Spleen (tissue), 11 donors: ENCODE results near the gene PLPP1. TPM values are rescaled to one million over a fixed set of nuclear protein-coding genes. Genes with fewer than 3 reads are reported as not detected.

Experiments
- DNase-seq: peaks from one replicate; pipeline ENCODE4 v3.0.0-alpha.2; 2020
- H3K27ac ChIP-seq, 8 donors: fragments of 200-600 bp; sonication (generic) in 7 of 8; 1 replicate in 4 of 8; 2 replicates in 4 of 8; pipeline versions ENCODE4 v1.5.0 to v1.8.0; 2016 to 2021; ENCODE audit warnings: inconsistent platforms in 4 of 8, mild to moderate bottlenecking in 4 of 8, moderate library complexity in 1 of 8
- H3K27me3 ChIP-seq, 7 donors: fragments of 200-600 bp; sonication (generic) in 6 of 7; replicated peaks in 1 of 7; 1 replicate in 4 of 7; 2 replicates in 3 of 7; pipeline versions ENCODE4 v1.5.0 to v1.8.0; 2016 to 2021; ENCODE audit warnings: inconsistent platforms in 3 of 7, mild to moderate bottlenecking in 1 of 7
- H3K36me3 ChIP-seq, 6 donors: fragments of 200-600 bp; sonication (generic) in 5 of 6; 1 replicate in 4 of 6; 2 replicates in 2 of 6; pipeline versions ENCODE4 v1.5.0 to v1.8.0; 2016 to 2021; ENCODE audit warnings: inconsistent platforms in 2 of 6
- H3K4me1 ChIP-seq, 6 donors: fragments of 200-600 bp; sonication (generic) in 5 of 6; 1 replicate in 3 of 6; 2 replicates in 3 of 6; pipeline versions ENCODE4 v1.5.0 to v1.8.0; 2016 to 2021; ENCODE audit warnings: inconsistent platforms in 3 of 6
- H3K4me3 ChIP-seq, 8 donors: fragments of 200-600 bp; sonication (generic) in 7 of 8; 1 replicate in 4 of 8; 2 replicates in 4 of 8; pipeline versions ENCODE4 v1.5.0 to v1.8.0; 2016 to 2021; ENCODE audit warnings: inconsistent platforms in 4 of 8, mild to moderate bottlenecking in 4 of 8, moderate library complexity in 2 of 8
- H3K9me3 ChIP-seq, 8 donors: fragments of 200-600 bp; sonication (generic) in 7 of 8; 1 replicate in 4 of 8; 2 replicates in 4 of 8; pipeline versions ENCODE4 v1.5.0 to v1.8.0; 2016 to 2021; ENCODE audit warnings: inconsistent platforms in 4 of 8
- POLR2A ChIP-seq, 3 donors: fragments of 450-650 bp; IDR thresholded peaks; one replicate each; pipeline ENCODE4 v1.5.1; 2017; ENCODE audit warnings: antibody characterized with exemption in 3 of 3, mild to moderate bottlenecking in 1 of 3
- POLR2AphosphoS5 ChIP-seq, 3 donors: sonication (generic); formaldehyde crosslinking; IDR thresholded peaks; one replicate each; pipeline ENCODE4 v1.5.1; 2017; ENCODE audit warnings: antibody characterized with exemption in 3 of 3
- WGBS, 5 donors: extraction: QIAGEN DNeasy Blood & Tissue Kit in 3 of 5; methylation state at CpG; one replicate each; pipeline versions ENCODE4 v1.1.5 to v1.1.7; 2013 to 2018; 5-methylcytosine and 5-hydroxymethylcytosine counted together
- intact Hi-C: fragments of 100-400 bp; cut with DNase I; formaldehyde crosslinking; loops from one replicate; pipeline ENCODE4 v1.15.0; 2023; ENCODE audit warnings: low total_unique reads
- polyA plus RNA-seq, 3 donors: library from polyadenylated mRNA; stranded (reverse); fragments of 200-250 nt; gene quantifications; one replicate each; pipeline ENCODE4 v1.2.1, GENCODE V29; 2013
- total RNA-seq, 7 donors: library from RNA; depleted of rRNA in 3 of 7; stranded (reverse); fragments of >200 nt in 3 of 7; fragmentation: NEBNext Ultra II Directional in 4 of 7; extraction: Animal tissue kit (Norgen Biotek cat#: 25700) in 4 of 7; gene quantifications; one replicate each; pipeline versions ENCODE4 v1.1.0 to v1.2.1, GENCODE V29; 2016 to 2021
- TF ChIP-seq, protein P1 (sequence below), 11 experiments: fragments of 200-600 bp in 7 of 11; fragments of 450-650 bp in 4 of 11; sonication (generic) in 4 of 11; IDR thresholded peaks in 8 of 11; conservative IDR thresholded peaks in 3 of 11; 1 replicate in 7 of 11; 2 replicates in 4 of 11; pipeline versions ENCODE4 v1.4.0 to v1.8.0; 2016 to 2021; ENCODE audit warnings: antibody characterized with exemption in 11 of 11, inconsistent platforms in 4 of 11, mild to moderate bottlenecking in 1 of 11
- donor health status: healthy with polysubstance abuse.
- donor health status: DM: no; HTN: no; CAD: no; lungs with moderate emphysema.
- donor health status: DM: no; HTN: no; CAD: no.
- donor health status: Bipolar disorder and iron deficiency.
- donor health status: healthy.
- donor health status: DM: no; HTN: no; CAD: no.
- donor health status: DM: yes; HTN: yes; CAD: no.

Gene PLPP1
- total and polyA plus RNA-seq, 10 donors: 17.0 to 95.5 (median 39.2) TPM

DNA sequence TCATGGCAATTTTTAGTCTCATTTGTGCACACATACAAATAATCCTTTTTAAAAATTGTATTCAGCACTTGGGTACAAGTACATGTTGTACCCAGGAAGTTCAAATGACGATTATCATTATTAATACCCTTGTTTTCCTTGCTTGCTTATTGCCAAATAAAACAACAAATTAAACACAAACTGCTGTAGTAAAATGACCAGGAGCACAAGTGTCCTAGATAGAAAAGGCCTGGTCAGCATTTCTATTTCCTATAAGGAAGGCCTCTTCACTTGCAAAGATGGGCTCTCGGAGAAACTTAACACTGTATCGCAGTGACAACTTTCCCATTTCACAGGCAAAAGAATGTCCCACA is 34.7 kb upstream of the PLPP1 start:
- intact Hi-C loops: no loop called here
- no peaks in the 10 kb centered on the region for H3K27me3 ChIP-seq
- 74 to 85% (median 75%) methylated on average over 3 of the region's 3 CpGs for WGBS, 5 donors
- peaks cover 0 to 16% (median 0%) of the 10 kb centered on the region in 6 donors for H3K4me1 ChIP-seq
- H3K27ac ChIP-seq: peak overlapping the region in 4 of 8 donors; percentile 60 to 66 (median 64)
- H3K4me3 ChIP-seq: no peak overlapping the region
- DNase-seq: no peak
- TF ChIP-seq POLR2AphosphoS5 (IDR thresholded peaks at IDR 0.05) (no peak), POLR2A (IDR thresholded peaks at IDR 0.05) (no peak)
- TF ChIP-seq, protein P1, sequence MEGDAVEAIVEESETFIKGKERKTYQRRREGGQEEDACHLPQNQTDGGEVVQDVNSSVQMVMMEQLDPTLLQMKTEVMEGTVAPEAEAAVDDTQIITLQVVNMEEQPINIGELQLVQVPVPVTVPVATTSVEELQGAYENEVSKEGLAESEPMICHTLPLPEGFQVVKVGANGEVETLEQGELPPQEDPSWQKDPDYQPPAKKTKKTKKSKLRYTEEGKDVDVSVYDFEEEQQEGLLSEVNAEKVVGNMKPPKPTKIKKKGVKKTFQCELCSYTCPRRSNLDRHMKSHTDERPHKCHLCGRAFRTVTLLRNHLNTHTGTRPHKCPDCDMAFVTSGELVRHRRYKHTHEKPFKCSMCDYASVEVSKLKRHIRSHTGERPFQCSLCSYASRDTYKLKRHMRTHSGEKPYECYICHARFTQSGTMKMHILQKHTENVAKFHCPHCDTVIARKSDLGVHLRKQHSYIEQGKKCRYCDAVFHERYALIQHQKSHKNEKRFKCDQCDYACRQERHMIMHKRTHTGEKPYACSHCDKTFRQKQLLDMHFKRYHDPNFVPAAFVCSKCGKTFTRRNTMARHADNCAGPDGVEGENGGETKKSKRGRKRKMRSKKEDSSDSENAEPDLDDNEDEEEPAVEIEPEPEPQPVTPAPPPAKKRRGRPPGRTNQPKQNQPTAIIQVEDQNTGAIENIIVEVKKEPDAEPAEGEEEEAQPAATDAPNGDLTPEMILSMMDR (IDR thresholded peaks at IDR 0.05 in 8 of 11, conservative IDR thresholded peaks at IDR 0.05 in 3 of 11): no peak
- H3K36me3 ChIP-seq: no peaks in the 10 kb centered on the region
- H3K9me3 ChIP-seq: no peaks in the 10 kb centered on the region

GRCh38 chr5:55568654-55569512 is 34.1 kb upstream of the PLPP1 start:
- Histone ChIP-seq H3K27ac (peak overlapping the region in 5 of 8 donors; percentile 40 to 66 (median 62)), H3K4me3 (no peak overlapping the region), H3K27me3 (no peaks in the 10 kb centered on the region), H3K9me3 (no peaks in the 10 kb centered on the region), H3K36me3 (no peaks in the 10 kb centered on the region), H3K4me1 (peaks cover 0 to 16% (median 0%) of the 10 kb centered on the region in 6 donors)
- no peak for TF ChIP-seq POLR2A (IDR thresholded peaks at IDR 0.05)
- no peak for TF ChIP-seq POLR2AphosphoS5 (IDR thresholded peaks at IDR 0.05)
- TF ChIP-seq, protein P1 (IDR thresholded peaks at IDR 0.05 in 8 of 11, conservative IDR thresholded peaks at IDR 0.05 in 3 of 11): no peak
- intact Hi-C loops: no loop called here
- 78 to 93% (median 85%) methylated on average over 15 of the region's 15 CpGs for WGBS, 5 donors
- DNase-seq: no peak

GRCh38 chr5:55564721-55565120 is 30.0 kb upstream of the PLPP1 start:
- peaks cover 0 to 11% (median 0%) of the 10 kb centered on the region in 6 donors for H3K4me1 ChIP-seq
- whole genome bisulfite sequencing, 5 donors: 81 to 87% (median 84%) methylated on average over 3 of the region's 3 CpGs
- no peak overlapping the region for H3K27ac ChIP-seq
- intact Hi-C loops: no loop called here
- TF ChIP-seq POLR2A (IDR thresholded peaks at IDR 0.05) (no peak), POLR2AphosphoS5 (IDR thresholded peaks at IDR 0.05) (no peak)
- TF ChIP-seq, protein P1 (IDR thresholded peaks at IDR 0.05 in 8 of 11, conservative IDR thresholded peaks at IDR 0.05 in 3 of 11): no peak
- no peaks in the 10 kb centered on the region for H3K9me3 ChIP-seq
- H3K4me3 ChIP-seq: no peak overlapping the region
- H3K27me3 ChIP-seq: no peaks in the 10 kb centered on the region
- no peak for DNase-seq
- no peaks in the 10 kb centered on the region for H3K36me3 ChIP-seq

GRCh38 chr5:55558484-55558883 is 23.7 kb upstream of the PLPP1 start:
- Histone ChIP-seq H3K27ac (no peak overlapping the region), H3K9me3 (no peaks in the 10 kb centered on the region), H3K27me3 (no peaks in the 10 kb centered on the region), H3K4me3 (no peak overlapping the region), H3K4me1 (no peaks in the 10 kb centered on the region), H3K36me3 (no peaks in the 10 kb centered on the region)
- DNase-seq: no peak
- TF ChIP-seq, protein P1 (IDR thresholded peaks at IDR 0.05 in 8 of 11, conservative IDR thresholded peaks at IDR 0.05 in 3 of 11): no peak
- no peak for TF ChIP-seq POLR2A (IDR thresholded peaks at IDR 0.05)
- no peak for TF ChIP-seq POLR2AphosphoS5 (IDR thresholded peaks at IDR 0.05)
- intact Hi-C loops: no loop called here
- 70 to 82% (median 81%) methylated on average over 2 of the region's 2 CpGs for whole genome bisulfite sequencing, 5 donors
